ENCODE measurements around the gene TMEM231. TPM values are rescaled to one million over a fixed set of nuclear protein-coding genes. Genes with fewer than 3 reads are reported as not detected.

Gene TMEM231
- total and polyA plus RNA-seq, 9 of the 15 experiments (the other 6 are each of a cell fraction or from before 2014, with no cell fraction given), result 1.6 to 27.6 (median 9.1) TPM

DNA sequence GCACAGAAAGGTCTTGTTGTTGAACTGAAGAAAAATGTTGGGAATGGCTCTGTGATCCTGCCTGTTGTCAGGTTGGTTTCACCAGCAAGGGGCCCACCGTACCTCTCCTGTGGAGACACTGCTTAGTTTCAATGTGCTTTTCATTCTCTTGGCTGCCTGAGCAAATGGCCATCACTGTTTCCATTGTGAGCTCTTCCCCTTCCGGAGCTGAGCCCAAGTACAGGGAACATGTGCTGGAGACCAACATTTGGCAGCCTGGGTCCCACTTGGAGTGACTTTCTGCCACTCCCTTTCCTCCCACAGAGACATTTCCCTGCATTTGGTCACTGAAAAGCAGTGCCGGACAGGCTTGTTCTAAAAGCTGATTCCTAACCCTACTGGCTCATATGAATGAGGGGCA is 33.3 kb upstream of the TMEM231 start (continued):
- TF ChIP-seq SAP30 (IDR thresholded peaks at IDR 0.05; ENCODE audit: borderline replicate concordance, insufficient read depth, low read depth, low read length, poor library complexity, severe bottlenecking) (no peak), PURB (CRISPR knock-in tag; IDR thresholded peaks at IDR 0.05; ENCODE audit: low read depth) (no peak), IRF2 (CRISPR knock-in tag; IDR thresholded peaks at IDR 0.05) (no peak), ZNF316 (IDR thresholded peaks at IDR 0.05) (no peak), HMG20A (CRISPR knock-in tag; conservative IDR thresholded peaks at IDR 0.05) (no peak)
- TF ChIP-seq, protein P1, sequence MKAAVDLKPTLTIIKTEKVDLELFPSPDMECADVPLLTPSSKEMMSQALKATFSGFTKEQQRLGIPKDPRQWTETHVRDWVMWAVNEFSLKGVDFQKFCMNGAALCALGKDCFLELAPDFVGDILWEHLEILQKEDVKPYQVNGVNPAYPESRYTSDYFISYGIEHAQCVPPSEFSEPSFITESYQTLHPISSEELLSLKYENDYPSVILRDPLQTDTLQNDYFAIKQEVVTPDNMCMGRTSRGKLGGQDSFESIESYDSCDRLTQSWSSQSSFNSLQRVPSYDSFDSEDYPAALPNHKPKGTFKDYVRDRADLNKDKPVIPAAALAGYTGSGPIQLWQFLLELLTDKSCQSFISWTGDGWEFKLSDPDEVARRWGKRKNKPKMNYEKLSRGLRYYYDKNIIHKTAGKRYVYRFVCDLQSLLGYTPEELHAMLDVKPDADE (conservative IDR thresholded peaks at IDR 0.05; ENCODE audit: control insufficient read depth, low read depth, low read length), result no peak

DNA sequence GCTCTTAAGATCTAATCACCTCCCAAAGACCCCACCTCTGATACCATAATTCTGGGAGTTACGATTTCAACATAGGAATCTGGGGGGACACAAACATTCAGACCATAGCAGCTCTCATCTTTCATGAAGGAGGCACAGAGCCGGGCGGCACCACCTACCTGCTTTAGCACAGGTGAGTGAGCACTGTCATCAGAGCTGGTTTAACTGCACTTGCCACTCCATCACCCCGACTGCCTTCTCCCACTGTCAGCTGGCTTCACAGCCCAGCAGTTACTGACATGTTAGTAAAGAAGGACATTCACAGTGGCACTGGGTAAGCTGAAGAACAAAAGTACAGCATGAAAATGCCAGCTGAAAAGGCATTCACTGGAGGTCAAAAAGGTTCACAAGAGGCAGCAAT is 32.7 kb upstream of the TMEM231 start:
- Histone ChIP-seq H3K79me2 (ENCODE audit: control insufficient read depth, insufficient read depth, low read length) (no peaks in the 10 kb centered on the region), H2AFZ (ENCODE audit: low read depth, low read length) (no peak overlapping the region), H3K27ac (ENCODE audit: extremely low read depth, low read depth, low read length) (no peak overlapping the region), H3K4me2 (ENCODE audit: insufficient read depth, low read length) (no peak overlapping the region), H3K4me1 (replicated peaks in 1 of 2; ENCODE audit: control insufficient read depth in 2 of 2, insufficient read depth in 2 of 2, low read length in 2 of 2) (peaks cover 8 to 18% of the 10 kb centered on the region in 2 experiments; a peak in 4 of 5 replicates), H3K36me3 (ENCODE audit: control insufficient read depth, insufficient read depth, low read length) (peaks cover 3% of the 10 kb centered on the region; the same call in 1 of the 3 replicates), H3K4me3 (no peak overlapping the region), H3K27me3 (ENCODE audit: control insufficient read depth in 2 of 2, insufficient read depth in 2 of 2, low read length in 2 of 2) (no peaks in the 10 kb centered on the region), H3K9me1 (ENCODE audit: control insufficient read depth, insufficient read depth, low read length) (no peaks in the 10 kb centered on the region), H4K20me1 (replicated peaks; ENCODE audit: control insufficient read depth, insufficient read depth, low read length) (no peaks in the 10 kb centered on the region), H3K9ac (ENCODE audit: insufficient read depth in 1 of 2, low read depth in 2 of 2, low read length in 2 of 2) (no peak overlapping the region), H3K9me3 (replicated peaks; ENCODE audit: control insufficient read depth, insufficient read depth, low read depth, low read length) (no peaks in the 10 kb centered on the region)
- in situ Hi-C loops (cut with MboI) (no loop called here), intact Hi-C loops (cut with micrococcal nuclease) (no loop called here)
- DNase-seq (ENCODE audit: extremely low read depth in 1 of 4, low spot score in 3 of 4), result no peak
- no peak for ATAC-seq
- FAIRE-seq, result no peak
- ChIA-PET CTCF (ENCODE audit: low intra/inter-chr PET ratio) (no interaction called here), POLR2A (interaction anchor here (0.7 to 1.8 kb wide), 5 partner anchors 8 to 21 kb away, joined by 3 to 8 read pairs (median 4); no protein-coding TSS in a partner anchor)
- 81% methylated on average over 3 of the region's 4 CpGs for WGBS (ENCODE audit: insufficient coverage, low coverage, missing lambda C conversion rate)
- BruUV-seq (replicated peaks), result no TSS peak
- TF ChIP-seq, protein P2, sequence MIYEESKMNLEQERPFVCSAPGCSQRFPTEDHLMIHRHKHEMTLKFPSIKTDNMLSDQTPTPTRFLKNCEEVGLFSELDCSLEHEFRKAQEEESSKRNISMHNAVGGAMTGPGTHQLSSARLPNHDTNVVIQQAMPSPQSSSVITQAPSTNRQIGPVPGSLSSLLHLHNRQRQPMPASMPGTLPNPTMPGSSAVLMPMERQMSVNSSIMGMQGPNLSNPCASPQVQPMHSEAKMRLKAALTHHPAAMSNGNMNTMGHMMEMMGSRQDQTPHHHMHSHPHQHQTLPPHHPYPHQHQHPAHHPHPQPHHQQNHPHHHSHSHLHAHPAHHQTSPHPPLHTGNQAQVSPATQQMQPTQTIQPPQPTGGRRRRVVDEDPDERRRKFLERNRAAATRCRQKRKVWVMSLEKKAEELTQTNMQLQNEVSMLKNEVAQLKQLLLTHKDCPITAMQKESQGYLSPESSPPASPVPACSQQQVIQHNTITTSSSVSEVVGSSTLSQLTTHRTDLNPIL (CRISPR knock-in tag; IDR thresholded peaks at IDR 0.05), result no peak
- TF ChIP-seq, protein P3, sequence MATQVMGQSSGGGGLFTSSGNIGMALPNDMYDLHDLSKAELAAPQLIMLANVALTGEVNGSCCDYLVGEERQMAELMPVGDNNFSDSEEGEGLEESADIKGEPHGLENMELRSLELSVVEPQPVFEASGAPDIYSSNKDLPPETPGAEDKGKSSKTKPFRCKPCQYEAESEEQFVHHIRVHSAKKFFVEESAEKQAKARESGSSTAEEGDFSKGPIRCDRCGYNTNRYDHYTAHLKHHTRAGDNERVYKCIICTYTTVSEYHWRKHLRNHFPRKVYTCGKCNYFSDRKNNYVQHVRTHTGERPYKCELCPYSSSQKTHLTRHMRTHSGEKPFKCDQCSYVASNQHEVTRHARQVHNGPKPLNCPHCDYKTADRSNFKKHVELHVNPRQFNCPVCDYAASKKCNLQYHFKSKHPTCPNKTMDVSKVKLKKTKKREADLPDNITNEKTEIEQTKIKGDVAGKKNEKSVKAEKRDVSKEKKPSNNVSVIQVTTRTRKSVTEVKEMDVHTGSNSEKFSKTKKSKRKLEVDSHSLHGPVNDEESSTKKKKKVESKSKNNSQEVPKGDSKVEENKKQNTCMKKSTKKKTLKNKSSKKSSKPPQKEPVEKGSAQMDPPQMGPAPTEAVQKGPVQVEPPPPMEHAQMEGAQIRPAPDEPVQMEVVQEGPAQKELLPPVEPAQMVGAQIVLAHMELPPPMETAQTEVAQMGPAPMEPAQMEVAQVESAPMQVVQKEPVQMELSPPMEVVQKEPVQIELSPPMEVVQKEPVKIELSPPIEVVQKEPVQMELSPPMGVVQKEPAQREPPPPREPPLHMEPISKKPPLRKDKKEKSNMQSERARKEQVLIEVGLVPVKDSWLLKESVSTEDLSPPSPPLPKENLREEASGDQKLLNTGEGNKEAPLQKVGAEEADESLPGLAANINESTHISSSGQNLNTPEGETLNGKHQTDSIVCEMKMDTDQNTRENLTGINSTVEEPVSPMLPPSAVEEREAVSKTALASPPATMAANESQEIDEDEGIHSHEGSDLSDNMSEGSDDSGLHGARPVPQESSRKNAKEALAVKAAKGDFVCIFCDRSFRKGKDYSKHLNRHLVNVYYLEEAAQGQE (IDR thresholded peaks at IDR 0.05; ENCODE audit: borderline replicate concordance), result no peak
- TF ChIP-seq, protein P3 (CRISPR knock-in tag; IDR thresholded peaks at IDR 0.05; ENCODE audit: low read depth), result no peak
- TF ChIP-seq PURB (CRISPR knock-in tag; IDR thresholded peaks at IDR 0.05; ENCODE audit: low read depth), result no peak
